VCaP (cell line): ENCODE measurements around the gene CCDC184.

ENCODE experiments used
- H3K27ac ChIP-seq: fragments of 450-650 bp; 2 replicates; pipeline ENCODE4 v1.5.1; 2017
- TF ChIP-seq, protein P1 (sequence below): fragments of 450-650 bp; conservative IDR thresholded peaks from 2 replicates; pipeline ENCODE4 v1.5.1; 2017; ENCODE audit warnings: mild to moderate bottlenecking, moderate library complexity

CCDC184 gene

DNA sequence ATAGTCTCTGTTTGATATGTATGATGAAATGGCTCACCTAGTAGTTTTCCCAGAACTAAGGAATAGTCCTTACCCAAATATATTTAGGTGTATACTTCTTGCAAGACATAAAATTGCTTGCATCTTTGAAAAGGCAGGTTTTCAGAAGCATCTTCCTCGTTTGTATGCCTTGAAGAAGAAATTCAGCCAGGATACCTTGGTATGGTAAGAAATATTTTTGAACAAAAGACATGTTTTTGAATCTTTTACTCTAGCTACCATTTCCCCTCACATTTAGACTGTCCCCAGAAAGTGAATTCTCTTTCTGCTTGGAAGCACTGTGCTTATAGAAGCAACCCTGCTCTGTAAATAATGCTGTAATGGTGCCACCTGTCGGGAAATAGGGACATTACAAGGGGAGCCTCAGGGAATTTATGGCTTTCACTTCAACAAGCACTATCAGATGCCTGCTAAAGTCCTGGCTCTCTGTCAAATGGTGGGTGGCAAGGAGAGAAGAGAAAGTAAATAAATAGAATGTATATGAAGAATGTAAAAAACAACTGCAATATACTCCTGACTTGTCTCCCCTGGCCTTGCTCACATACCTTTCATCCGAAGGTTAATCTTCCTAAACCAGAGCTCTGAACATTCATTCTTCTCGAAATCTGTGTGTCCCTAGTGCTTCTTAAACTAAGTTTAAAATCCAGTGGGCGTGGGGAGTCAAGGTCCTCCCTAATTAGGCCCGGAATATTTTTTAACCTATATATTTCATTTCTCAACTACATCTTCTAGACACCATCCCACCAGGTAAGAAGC is 6.1 kb downstream of the CCDC184 start:
- TF ChIP-seq, protein P1, sequence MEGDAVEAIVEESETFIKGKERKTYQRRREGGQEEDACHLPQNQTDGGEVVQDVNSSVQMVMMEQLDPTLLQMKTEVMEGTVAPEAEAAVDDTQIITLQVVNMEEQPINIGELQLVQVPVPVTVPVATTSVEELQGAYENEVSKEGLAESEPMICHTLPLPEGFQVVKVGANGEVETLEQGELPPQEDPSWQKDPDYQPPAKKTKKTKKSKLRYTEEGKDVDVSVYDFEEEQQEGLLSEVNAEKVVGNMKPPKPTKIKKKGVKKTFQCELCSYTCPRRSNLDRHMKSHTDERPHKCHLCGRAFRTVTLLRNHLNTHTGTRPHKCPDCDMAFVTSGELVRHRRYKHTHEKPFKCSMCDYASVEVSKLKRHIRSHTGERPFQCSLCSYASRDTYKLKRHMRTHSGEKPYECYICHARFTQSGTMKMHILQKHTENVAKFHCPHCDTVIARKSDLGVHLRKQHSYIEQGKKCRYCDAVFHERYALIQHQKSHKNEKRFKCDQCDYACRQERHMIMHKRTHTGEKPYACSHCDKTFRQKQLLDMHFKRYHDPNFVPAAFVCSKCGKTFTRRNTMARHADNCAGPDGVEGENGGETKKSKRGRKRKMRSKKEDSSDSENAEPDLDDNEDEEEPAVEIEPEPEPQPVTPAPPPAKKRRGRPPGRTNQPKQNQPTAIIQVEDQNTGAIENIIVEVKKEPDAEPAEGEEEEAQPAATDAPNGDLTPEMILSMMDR: peak; percentile 92
- no peak overlapping the region for H3K27ac ChIP-seq

DNA sequence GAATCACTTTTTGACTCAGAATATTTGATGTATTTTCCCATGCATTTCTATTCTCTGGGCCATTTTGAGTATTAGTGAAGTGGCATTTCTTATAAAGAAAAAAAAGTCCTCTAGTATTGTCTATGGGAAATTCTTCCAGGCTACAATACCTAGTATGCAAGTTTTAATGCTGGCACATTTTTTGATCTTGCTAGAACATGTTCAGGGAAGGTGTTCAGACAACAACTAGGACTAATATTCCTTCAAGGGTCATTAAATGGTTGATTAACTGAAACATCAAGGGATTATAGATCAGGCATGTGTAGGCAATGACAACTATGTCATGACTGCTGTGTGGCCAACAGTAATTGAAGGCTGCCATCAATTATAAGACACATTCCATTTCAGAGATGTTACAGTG is 7.7 kb downstream of the CCDC184 start:
- H3K27ac ChIP-seq: no peak overlapping the region
- TF ChIP-seq, protein P1: no peak

DNA sequence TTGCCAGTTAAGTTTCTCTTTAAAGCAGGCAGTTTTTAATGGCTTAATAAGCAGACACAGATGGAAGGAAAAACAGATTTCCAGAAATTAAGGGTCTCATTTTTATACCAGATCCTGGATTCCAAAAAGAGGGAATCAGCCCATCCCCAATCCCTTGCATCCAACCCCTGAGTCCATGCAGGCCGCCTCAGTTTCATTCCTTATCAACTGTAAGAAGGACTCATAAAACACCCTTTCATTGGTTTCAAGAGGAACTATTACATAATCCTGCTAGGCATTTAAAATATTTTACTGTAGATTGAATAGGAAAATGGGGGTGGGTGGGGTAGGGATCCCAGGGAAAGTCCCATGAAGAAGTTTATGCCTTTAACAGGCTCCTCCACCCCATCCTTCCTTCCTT is 9.4 kb downstream of the CCDC184 start:
- TF ChIP-seq, protein P1: no peak
- H3K27ac ChIP-seq: peak overlapping the region; percentile 75

DNA sequence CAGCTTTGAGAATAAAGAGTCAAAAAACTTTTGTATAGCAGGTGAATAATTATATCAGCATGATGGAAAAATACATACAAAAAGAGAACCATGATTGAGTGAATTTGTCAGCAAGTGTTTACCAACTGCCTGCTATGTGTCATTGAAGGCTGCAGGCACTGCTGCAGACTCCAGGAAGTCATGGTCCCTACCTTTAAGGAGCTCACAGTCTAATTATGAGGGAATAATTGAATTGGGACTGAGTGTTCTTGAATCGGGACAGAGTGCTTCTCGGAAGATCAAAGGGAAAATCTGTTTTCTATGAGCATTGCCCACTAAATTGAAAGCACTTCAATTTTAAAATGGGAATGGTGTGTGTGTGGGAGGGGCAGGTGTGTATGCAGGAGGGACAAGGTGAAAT is 10.2 kb downstream of the CCDC184 start:
- TF ChIP-seq, protein P1: no peak
- peak overlapping the region; percentile 75 for H3K27ac ChIP-seq

DNA sequence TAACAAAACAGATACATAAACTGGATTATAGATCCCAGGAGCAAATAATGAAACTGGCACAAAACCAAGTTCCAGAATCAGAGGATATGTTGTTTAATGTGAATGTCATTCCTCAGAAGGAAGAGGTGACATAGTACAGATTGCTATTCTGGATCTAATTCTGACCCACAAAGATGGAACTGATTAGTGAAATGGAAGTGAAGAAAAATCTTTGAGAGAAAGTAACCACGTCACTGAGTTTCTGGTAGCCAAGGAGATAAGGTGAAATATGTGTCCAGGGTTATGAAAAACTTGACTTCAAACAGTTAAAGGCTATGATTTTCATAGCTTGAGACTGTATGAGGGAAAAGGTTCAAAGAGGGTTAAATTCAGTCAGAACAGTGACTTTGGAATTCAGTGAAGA is 11.4 kb downstream of the CCDC184 start:
- TF ChIP-seq, protein P1: no peak
- H3K27ac ChIP-seq: peak overlapping the region; percentile 75

DNA sequence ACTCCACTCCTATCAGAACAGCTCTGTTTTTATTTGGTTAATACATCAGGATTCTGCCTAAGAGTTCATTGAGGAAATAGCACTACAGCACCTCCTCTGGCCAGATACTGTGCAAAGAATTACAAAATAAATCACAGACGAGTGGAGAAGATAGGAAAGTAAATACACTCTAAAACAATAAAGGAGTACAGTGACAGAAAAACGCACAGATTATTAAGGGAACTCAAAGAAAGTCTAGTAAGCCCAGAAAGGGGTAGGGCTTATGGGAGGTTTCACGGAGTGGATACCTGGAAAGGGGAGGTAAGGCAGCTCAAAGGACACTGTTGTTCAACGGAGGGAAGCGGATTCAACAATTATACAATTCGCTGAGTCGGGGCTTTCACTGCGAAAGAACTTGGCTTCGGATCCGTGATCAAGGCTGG is 14.1 kb downstream of the CCDC184 start:
- H3K27ac ChIP-seq: peak overlapping the region; percentile 90; the same call in 1 of the 2 replicates
- TF ChIP-seq, protein P1: 0 out of 2 replicates have a peak, but pooled peaks have one; percentile 7

DNA sequence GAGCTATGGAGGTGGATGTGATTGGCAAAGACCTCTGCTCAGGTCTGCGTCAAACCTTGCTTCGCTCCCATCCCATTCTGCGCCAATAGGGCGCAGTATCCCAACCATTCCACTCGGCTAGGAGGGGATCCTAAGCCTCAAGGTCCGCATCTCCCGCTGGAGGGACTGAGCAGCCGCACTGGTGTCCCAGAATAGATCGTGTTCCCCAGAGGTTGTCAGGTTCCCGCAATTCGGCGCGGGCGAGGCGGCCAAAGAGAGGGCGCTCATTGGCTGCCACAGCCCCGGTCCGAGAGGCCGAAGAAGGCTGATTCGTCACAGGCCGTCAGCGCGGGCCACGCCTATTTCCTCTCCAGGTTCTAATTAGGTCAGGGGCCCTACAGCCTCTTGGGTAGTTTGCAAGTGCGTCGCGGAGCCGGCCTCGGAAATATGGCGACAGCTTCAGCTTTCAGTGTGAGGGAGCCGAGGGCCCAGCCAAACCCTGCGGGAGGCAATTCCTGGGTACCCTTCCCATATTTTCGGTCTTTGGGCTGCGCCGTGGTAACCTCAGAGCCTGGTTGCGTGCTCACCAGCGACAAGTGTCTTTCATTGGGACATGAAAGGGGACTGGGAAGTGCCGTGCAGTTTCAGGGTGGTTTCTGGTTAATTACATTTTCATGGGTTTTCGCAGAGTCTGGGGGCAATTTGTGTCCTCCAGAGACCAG is 14.7 kb downstream of the CCDC184 start:
- H3K27ac ChIP-seq: peak overlapping the region; percentile 90
- TF ChIP-seq, protein P1: no peak
